HG03064 (cell line): ENCODE results near the gene TMEM18.

Experiments used
- ATAC-seq: cut with Tn5 transposase; IDR thresholded peaks from one replicate; pipeline ENCODE4 v1.9.1; 2021; ENCODE audit warnings: low read depth; ENCODE audit not compliant: unreplicated experiment

TMEM18 gene

DNA sequence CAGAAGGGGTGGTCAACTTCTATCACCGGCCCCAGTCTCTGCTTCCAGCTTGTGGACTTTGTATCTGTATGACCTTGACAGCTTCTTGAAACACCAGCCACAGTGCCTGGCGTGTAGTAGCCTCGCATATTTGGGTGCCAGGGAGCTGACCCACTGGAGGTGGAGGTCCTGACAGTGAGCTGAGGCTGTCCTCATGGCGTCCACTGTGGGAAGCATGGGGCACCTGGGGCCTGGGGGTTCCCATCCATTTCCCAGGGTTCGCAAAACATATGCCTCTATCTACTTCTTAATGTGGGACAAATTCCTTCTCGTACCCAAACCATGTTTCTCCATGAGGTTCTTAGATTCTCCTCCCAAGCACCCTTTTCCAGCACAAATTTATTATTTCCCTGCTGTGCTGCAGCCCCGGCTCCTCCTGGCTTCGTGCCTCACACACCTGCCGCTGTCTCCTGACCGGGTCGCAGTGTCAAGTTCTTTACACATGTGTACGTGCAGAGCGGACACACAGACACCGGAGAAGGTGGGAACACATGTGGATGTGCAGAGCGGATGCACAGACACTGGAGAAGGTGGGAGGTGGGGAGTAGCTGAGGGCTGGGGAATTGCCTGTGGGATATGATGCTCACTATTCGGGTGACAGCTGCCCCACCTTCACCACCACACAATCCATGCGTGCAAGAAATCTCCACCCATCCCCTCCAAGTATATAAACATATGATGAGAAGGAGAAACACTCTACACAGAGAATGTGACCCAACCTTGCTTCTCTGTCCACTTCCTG, 23.4 kb downstream of the TMEM18 start:
- ATAC-seq: no peak

DNA sequence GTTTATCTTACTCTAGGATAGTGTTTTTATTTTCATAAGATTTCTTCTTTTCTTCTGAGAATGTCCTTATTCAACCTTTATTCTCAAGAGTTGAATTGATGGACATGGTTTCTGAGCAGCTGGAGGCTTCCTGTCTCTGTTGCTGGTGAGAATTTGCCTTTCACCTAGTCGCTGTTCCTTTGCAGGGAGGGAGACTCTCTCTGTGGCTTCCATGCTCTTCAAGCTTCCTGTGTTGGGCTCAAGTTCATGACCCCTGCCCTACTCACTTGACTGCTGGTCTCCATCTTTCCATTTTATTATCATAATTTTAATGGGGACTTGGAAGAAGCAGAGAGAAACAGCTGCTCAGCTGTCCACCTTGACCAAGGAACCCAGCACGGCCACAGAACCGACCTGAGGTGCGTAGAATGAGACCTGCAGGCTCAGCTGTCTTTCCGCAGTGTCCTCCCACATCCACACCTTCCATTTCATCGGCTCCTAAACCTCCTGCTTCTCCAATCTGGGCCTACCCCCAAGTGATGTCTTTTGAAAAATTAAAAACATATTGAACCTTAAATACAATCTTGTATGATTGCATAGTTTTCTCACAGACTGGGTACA, 24.2 kb downstream of the TMEM18 start:
- ATAC-seq: no peak

- ATAC-seq: no peak
These were observed 25.2 kb downstream of the TMEM18 start for GRCh38 chr2:651951-652373.

GRCh38 chr2:650343-651310, 26.6 kb downstream of the TMEM18 start:
- ATAC-seq: no peak

DNA sequence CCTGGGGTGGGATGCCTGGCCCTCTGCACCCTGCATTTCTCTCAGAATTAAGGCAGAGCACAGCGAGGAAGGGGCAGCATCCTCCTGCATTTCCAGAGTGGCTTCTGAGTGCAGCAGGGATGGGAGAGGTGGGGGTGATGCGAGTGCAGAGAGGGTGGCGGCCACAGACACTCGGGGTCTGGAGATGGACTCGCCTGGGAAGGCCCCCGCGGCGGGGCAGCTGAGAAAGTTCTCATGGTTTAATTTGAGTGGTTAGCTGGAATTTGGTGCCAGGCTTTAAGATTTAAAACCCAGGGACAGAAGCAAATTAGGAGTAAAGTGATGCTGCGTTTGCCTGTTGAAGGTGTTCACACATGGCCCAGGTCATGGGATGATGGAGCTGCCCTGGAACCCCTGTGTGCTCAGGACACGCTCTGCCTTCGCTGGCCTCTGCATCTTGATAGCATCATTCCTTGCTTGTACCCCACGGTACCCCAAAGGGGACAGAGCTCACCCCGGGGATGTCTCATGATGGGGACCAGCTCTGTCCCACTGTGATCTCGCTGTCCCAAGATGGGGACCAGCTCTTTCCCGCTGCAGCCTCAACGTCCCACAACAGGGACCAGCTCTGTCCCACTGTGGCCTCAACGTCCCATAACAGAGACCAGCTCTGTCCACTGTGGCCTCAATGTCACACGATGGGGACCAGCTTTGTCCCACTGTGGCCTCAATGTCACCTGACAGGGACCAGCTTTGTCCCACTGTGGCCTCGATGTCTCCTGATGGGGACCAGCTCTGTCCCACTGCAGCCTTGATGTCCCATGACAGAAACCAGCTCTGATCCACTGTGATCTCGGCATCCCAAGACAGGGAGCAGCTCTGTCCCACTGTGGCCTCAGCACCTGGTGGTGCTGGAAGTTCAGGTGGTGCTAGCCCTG, 27.5 kb downstream of the TMEM18 start:
- no peak for ATAC-seq

GRCh38 chr2:648476-649424, 28.5 kb downstream of the TMEM18 start:
- no peak for ATAC-seq

GRCh38 chr2:647691-648231, 29.4 kb downstream of the TMEM18 start:
- no peak for ATAC-seq

DNA sequence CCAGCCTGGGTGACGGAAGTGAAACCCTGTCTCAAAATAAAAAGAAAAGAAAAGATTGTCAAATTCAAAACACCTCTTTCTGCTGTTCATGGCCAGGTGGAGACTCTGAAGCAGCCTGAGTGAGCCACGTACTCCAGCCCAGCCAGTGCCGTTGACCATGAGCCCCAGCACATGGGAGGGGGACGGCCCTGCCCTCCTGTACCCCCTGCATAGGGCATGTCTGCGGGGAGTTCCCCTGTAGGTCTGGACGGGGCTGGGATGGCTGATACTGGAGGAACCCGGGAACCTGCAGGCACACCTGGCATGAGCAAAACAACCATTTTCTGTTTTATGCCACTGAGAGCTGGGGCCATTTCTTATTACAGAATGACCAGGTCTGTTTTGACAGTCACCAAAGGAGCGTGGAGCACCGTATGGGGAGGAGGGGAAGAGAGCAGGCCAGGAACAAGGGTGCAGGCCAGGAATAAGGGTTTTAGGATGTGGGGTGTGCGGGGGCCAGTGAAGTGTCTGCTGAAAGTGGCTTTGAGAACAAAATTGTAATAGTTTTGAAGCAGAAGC, 30.1 kb downstream of the TMEM18 start:
- no peak for ATAC-seq

DNA sequence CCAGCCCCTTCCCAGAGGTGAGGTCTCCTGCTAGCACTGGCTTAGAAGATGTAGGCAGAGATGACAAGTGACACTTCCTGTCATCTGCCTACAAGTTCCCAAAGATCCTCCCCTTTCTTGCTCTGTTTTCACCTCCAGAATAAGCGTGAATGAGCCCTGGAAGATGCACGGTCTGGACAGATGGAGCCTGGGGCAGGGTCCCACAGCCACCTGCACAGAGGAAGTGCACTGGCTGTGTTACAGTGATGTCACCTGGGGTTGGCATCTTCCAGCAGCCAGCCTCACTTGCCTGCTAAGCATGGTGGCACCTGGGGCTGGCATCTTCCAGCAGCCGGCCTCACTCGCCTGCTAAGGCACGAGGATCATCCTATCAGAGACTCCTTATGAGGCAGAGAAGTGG, 32.3 kb downstream of the TMEM18 start:
- ATAC-seq: no peak

- no peak for ATAC-seq
These were observed 33.4 kb downstream of the TMEM18 start for GRCh38 chr2:643761-644160.

GRCh38 chr2:643334-643733, 33.9 kb downstream of the TMEM18 start:
- ATAC-seq: no peak

GRCh38 chr2:641872-642815, 35.1 kb downstream of the TMEM18 start:
- no peak for ATAC-seq

DNA sequence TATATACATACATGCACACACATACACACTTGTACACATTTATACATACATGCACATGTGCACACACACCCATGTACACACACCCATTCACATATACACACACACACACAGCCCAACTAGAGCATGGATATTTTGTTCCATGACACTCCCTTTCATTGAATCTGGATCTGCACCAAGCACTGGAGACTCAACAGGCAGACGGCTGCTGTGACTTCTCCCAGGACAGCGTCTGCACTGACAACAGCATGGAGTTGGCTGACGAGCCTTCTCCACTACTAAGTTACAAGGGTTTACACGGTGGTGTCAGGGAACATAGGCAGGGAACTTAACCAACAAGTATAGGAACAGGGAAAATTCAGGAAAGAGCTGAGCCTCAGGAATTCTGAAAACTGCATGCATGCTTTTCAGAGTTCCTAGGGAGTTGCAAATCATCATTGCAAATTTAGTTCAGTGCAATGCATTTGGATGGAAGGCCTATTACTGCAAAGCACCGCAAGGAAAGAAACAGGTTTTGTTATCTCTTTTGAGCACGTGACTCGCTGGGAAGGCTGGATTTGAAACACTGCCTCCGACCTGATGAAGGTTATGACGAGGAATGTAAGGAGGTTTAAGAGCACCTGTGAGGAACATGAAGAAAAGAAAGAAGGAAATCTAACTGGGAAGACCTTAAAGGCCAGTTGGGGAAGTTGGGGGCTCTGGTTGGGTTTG, 35.9 kb downstream of the TMEM18 start:
- no peak for ATAC-seq

DNA sequence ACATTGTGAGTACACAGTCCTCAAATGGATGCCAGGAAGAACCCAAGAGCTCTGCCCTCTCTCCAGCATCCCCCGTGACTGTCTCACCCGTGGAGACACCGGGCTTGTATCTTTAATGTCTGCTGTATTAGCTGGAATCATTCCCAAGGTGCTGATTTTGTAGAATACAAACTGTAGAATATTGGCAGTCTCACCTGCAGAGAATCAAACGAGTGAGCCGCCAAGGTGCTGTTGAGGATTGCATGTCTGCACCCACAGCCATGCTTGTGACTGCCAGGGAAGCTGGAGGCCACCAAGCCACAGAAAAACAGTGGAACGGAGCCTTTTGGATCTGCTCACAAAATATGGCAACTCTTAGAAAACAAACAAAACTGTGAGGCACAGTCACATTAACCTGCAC, 37.5 kb downstream of the TMEM18 start:
- ATAC-seq: no peak

DNA sequence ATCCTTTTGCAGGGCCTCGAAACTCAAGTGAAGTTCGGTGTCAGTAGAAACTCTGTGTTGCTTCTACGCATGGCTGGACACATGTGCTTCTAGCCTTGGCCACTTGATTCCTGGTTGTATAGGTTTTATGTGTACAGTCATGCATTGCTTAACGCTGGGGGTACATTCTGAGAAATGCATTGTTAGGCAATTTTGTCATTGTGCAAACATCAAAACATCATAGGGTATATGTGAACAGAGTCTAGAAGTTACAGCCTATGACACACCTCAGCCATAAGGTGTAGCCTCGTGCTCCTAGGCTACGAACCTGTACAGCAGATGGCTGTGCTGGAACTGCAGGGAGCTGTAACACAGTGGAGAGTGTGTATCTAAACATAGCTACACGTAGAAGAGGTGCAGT, 39.4 kb downstream of the TMEM18 start:
- no peak for ATAC-seq

GRCh38 chr2:637406-637776, 39.8 kb downstream of the TMEM18 start:
- ATAC-seq: no peak
